GDM1 (cell line): ENCODE data around the gene ANKRD33B.
"Not testable (repeated sequence)": the region's sequence is repeated elsewhere in the genome, so short reads cannot be mapped to it uniquely, and the experiment has no call there.

Experiments
- DNase-seq: peaks from one replicate; lab custom pipeline; 2025; lab: John Stamatoyannopoulos, UW

Gene ANKRD33B

GRCh38 chr5:10563945-10564837 is at the start of gene ANKRD33B:
TSS of gene ANKRD33B (plus strand) at chr5:10564070. CDS start at chr5:10564468, 398 bp downstream.
- peak; percentile 65 for DNase-seq

DNA sequence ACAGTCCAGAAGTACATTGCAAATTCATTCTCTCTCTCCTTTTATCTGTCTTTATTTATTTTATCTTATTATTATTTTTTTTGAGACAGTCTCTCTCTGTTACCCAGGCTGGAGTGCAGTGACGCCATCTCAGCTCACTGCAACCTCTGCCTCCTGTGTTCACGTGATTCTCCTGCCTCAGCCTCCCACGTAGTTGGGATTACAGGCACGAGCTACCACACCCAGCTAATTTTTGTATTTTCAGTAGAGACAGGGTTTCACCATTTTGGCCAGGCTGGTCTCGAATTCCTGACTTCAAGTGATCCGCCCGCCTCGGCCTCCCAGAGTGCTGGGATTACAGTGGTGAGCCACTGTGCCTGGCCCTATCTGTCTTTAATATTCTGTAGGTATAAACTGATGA is 49.3 kb upstream of the ANKRD33B start:
- not testable (repeated sequence) for DNase-seq

DNA sequence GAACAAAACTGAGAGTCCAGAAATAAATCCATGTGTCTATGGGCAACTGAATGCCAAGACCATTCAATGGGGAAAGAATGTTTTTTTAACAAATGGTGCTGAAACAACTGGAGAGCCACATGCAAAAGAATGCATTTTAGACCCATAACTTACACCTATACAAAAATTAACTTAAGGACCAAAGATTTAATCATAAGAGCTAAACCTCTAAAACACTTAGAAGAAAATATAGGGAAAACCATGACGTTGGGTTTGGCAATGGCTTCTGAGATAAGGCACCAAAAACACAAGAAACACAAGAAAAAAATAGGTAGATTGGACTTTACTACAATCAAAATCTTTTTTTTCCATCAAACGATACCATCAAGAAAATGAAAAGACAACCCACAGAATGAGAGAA is 48.4 kb upstream of the ANKRD33B start:
- no peak for DNase-seq

- no peak for DNase-seq
These were observed 45.5 kb upstream of the ANKRD33B start for GRCh38 chr5:10518347-10518746.

DNA sequence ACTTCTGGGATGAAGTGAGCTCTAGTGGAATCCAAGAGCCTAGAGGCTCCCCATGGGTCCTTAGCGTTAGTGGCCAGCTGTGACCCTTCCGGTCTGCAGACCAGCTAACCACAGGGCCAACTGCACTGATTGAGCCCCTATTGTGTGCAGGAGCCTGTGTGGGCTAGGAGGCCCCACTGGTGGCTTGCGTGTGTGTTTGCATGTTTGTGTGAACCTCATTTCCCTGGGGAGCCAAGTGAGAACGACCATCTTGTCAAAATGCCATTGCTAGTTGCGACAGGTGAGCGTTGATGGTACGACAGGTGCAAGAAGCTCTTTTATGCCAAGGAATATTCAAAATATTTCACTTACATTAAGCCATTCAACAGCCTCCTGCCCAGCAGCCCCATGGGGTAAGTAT is 44.1 kb upstream of the ANKRD33B start:
- no peak for DNase-seq

DNA sequence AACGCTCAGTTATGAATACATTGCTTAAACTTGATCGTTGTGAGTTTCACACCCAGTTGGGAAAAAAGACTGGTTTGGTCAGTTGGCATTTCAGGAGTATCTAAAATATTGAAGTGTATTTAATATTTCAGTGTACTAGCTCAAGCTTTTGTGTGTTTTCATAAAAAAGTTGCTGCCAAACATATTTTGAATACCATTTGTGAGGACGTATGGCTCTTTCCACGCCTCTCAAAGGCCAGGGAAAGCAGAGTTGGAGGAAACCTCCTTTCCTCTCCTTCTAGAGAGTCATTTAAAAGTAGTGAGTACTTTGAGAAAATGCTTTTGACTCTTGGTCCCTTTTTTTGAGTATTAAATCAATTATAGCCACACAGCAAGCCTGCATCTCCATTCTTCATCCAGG is 43.2 kb upstream of the ANKRD33B start:
- no peak for DNase-seq

DNA sequence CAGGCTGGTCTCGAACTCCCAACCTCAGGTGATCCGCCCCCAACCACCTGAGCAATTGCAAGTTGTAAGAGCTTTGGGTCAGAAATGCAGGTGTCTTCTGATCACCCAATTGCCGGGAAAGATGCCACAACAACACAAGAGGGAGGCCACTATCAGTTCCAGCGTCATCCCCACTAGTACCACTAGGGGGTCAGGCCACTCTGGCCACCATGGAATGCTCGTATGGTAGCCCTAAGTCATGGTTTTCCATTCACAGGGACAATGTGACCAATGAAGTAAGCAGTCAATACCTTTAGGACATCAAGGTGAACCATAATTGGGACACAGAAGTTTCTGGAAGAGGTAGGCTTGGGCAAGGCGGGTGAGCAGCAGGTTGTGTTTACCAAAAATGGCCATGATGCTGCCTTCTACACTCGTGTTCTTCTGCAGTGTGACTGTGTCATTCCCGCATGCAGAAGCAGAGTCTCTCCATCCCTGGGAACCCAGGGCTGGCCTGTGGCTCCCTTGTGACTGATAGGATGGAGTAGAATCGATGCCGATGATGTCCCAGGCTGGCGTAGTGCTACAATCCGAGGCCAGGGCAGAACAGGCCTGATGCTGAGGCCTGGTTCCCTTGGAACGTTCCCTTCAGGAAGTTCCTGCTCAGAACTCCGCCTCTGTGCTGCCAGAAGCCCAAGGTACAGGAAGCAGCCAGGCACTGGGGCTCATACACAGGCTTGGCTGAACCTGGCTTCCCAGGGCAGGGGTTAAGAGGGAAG is 42.2 kb upstream of the ANKRD33B start:
- DNase-seq, result no peak

- DNase-seq, result no peak
These were observed 41.7 kb upstream of the ANKRD33B start for GRCh38 chr5:10522224-10522611.

- DNase-seq, result no peak
These were observed 39.3 kb upstream of the ANKRD33B start for GRCh38 chr5:10524376-10525123.

DNA sequence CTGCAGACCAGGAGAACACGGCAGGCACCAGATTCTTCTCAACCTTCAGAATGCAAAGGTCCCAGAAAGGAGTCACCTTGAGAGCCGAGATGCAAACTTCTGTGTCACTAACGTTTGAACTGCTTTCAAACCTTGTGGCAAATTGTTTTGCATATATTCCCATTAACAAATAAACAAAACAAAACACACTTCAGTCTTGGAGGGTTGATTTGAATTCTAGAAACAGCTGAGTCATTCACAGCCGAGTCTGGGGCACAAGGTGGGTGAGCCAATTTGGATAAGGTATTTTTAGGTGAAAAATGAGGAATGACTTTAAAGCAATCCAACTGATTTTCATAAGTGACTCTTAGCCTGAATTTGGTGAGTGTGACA is 38.8 kb upstream of the ANKRD33B start:
- no peak for DNase-seq

- DNase-seq, result no peak
These were observed 36.5 kb upstream of the ANKRD33B start for GRCh38 chr5:10527281-10527950.

DNA sequence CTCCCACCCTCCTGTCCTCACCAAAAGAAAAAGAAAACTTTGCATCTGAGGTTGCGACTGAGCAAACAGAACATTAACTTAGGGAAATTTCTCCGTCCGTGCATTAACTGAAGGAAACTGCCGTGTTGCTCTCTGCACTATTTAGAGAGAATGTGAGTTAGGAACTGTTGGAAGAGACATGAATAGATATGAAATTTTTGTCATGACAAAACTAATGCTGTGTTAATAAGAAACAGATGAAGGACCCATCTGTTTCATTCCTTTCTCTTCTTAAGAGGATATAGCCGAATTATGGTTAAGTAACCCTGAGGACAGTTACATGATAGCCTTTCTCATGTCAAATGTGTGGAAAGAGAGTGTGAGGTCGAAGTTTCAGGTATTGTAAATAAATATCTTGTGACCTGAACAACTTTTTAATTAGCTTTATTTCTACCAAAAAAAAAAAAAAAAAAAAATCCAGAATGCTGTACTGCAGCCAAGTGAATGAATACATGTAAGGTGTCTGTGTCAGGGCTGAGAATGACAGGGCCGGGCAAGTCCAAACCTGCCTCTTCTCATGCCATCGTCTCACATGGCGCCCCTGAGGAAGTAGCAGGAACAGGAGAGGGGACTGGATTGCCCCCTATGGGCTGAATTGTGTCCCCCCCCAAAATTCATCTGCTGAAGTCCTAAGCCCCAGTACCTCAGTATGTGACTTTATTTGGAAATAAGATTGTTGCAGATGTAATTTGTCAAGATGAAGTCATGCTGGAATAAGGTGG is 35.6 kb upstream of the ANKRD33B start:
- peak; percentile 42 for DNase-seq

- no peak for DNase-seq
These were observed 35.0 kb upstream of the ANKRD33B start for GRCh38 chr5:10528827-10529226.

DNA sequence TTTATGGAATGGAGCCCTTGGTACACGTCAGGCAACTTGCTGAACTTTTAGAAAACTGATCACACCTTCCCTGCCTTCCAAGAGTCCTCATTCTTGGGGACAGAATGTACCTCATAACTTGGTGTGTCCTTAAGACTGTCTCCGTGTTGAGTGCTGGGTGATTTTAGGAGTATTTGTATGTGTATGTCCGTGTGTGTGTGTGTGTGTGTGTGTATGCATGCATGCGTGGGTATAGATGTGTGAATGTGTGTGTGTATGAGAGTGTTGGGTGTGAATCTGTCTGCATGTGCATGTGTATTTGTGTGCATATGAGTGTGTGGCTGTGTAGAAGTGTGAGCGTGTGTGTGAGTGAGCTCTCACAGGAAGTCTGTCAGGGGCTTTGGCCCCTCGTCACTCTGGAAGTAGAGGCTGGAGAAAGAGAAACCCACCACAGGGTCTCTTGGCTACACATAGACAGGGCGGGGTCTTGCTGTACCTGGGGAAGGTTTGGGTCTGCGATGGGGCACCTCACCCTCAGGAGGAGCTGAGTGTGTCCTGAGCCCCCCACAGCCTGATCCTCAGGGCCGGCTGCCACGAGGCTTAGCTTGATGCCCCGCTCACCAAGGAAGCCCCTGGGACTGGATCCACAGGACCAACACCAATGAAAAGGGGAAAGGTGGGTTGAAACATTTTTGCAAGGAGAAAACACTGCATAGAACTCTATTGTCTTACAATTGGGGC is 33.1 kb upstream of the ANKRD33B start:
- DNase-seq, result no peak

DNA sequence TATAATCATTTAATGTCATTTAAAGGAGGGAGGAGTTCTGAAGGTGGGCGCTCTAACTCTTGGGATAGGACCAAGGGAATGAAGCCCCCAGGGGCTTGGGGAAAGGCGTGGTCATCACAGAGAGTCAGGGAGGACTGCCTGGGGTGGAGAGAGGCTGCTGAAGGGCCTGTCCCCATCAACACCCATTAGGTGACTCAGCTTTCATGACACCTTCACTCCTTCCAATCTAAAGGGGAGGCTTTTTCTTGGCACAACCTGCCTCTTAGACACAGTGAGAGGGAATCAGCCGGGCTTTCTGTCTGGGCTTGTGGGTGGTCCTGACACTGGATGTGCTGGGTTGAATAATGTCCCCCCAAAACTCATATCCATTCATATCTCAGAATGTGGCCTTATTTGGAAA is 31.4 kb upstream of the ANKRD33B start:
- DNase-seq, result no peak

DNA sequence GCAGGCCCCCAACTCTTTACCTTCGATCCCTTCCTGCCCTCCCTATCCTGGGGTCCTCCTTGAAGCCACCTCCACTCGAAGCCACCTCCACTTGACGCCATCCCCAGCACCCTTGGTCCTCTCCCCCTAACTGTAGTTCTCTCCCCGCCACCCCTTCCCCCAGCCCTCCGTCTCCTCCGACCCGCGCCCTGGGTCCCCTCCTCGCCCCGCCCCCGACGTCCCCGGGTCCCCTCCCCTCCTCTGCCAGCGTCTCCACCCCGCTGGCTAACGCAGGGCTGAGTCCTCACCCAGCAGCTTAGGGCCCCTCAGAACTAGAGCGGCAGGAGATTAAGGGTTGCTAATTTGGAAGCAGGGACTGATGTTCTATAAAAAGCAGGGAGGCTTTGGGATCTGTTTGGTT is 30.6 kb upstream of the ANKRD33B start:
- DNase-seq, result no peak

- DNase-seq, result no peak
These were observed 29.0 kb upstream of the ANKRD33B start for GRCh38 chr5:10534561-10535530.

DNA sequence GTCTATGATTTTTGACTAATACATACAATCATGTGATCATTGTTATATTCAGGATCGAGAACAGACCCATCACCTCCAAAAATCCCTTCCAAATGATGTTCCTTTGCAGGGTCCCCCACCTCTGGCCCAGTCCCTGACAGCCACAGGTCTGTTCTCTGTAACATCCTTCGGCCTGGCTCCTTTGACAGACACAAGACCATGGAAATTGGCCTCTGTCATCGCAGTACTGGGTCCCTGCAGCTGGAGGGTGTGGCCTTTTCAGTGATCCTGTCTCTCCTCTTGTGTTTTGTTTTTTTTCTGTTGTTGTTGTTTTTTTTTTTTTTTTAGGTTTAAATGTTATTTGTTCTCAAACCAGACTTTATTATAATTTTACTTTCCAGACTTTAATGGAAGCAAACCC is 27.4 kb upstream of the ANKRD33B start:
- DNase-seq, result no peak

DNA sequence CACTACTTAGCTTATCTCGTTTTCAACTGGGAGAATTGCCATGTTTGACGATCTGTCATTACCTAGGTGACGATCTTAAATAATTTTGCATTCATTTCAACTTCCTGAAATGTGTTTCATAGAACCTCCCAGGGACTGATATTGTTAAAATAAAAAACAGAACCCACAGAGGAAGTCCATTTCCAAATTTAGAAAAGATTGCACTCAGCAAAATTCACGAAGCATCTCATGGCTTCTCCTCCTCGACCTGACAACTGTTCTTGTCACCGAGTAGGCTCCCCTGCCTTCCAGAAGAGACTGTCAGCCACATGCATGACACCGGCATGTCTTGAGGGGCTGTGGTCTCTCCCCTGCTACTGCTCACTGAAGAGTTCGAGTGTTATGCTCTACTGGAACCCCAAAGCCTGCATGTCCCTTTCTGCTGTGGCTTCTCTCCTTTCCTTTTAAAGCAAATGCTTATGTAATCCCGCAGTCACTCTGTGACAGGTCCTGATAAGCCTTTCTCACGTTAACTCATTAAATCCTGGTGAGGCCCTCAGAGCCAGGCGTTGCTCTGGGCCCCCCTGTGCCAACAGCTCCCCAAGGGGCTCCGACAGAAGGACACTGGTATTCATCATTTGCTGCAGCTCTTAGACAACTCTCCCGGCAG is 26.8 kb upstream of the ANKRD33B start:
- no peak for DNase-seq
